Measurements from ENCODE around the gene RRBP1. TPM values are rescaled to one million over a fixed set of nuclear protein-coding genes. Genes with fewer than 3 reads are reported as not detected.

RRBP1 gene
- total RNA-seq, 2 donors from 2014 or later = 313 to 511 TPM

- intact Hi-C loops (cut with DNase I) = no loop called here
- Histone ChIP-seq H3K4me3 (no peak overlapping the region), H3K4me1 (peaks cover 89% of the 10 kb centered on the region), H3K27ac (peak overlapping the region in 3 of 4 donors; percentile 10 to 73 (median 15)), H3K27me3 (no peaks in the 10 kb centered on the region), H3K36me3 (replicated peaks in 1 of 2; ENCODE audit: insufficient read depth in 1 of 2, low read depth in 2 of 2) (peaks cover 0 to 3% of the 10 kb centered on the region in 2 donors), H3K9me3 (no peaks in the 10 kb centered on the region)
- DNase-seq (no peak), ATAC-seq (no peak)
- WGBS, 2 donors = 41 to 43% methylated on average over 3 of the region's 3 CpGs
- TF ChIP-seq, protein P1, sequence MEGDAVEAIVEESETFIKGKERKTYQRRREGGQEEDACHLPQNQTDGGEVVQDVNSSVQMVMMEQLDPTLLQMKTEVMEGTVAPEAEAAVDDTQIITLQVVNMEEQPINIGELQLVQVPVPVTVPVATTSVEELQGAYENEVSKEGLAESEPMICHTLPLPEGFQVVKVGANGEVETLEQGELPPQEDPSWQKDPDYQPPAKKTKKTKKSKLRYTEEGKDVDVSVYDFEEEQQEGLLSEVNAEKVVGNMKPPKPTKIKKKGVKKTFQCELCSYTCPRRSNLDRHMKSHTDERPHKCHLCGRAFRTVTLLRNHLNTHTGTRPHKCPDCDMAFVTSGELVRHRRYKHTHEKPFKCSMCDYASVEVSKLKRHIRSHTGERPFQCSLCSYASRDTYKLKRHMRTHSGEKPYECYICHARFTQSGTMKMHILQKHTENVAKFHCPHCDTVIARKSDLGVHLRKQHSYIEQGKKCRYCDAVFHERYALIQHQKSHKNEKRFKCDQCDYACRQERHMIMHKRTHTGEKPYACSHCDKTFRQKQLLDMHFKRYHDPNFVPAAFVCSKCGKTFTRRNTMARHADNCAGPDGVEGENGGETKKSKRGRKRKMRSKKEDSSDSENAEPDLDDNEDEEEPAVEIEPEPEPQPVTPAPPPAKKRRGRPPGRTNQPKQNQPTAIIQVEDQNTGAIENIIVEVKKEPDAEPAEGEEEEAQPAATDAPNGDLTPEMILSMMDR (IDR thresholded peaks at IDR 0.05) = no peak
- peak in 1 of 3 donors; percentile 4 for TF ChIP-seq POLR2A (IDR thresholded peaks at IDR 0.05)
Observed at GRCh38 chr20:17667445-17667844, 14.6 kb downstream of the RRBP1 start.

GRCh38 chr20:17666481-17666880, 15.6 kb downstream of the RRBP1 start:
- Histone ChIP-seq H3K27ac (peak overlapping the region in 2 of 4 donors; percentile 23 to 73), H3K4me3 (no peak overlapping the region), H3K27me3 (no peaks in the 10 kb centered on the region), H3K36me3 (replicated peaks in 1 of 2; ENCODE audit: insufficient read depth in 1 of 2, low read depth in 2 of 2) (peaks cover 0 to 3% of the 10 kb centered on the region in 2 donors), H3K4me1 (peaks cover 89% of the 10 kb centered on the region), H3K9me3 (no peaks in the 10 kb centered on the region)
- TF ChIP-seq, protein P1 (IDR thresholded peaks at IDR 0.05) = no peak
- no peak for TF ChIP-seq POLR2A (IDR thresholded peaks at IDR 0.05)
- peak; percentile 30 for ATAC-seq
- intact Hi-C loops (cut with DNase I) = no loop called here
- no peak for DNase-seq
- WGBS, 2 donors = 33 to 34% methylated on average over 2 of the region's 2 CpGs

GRCh38 chr20:17665756-17666155, 16.3 kb downstream of the RRBP1 start:
- Histone ChIP-seq H3K9me3 (no peaks in the 10 kb centered on the region), H3K27me3 (no peaks in the 10 kb centered on the region), H3K4me3 (no peak overlapping the region), H3K4me1 (peaks cover 92% of the 10 kb centered on the region), H3K27ac (peak overlapping the region in 3 of 4 donors; percentile 23 to 73 (median 60)), H3K36me3 (replicated peaks in 1 of 2; ENCODE audit: insufficient read depth in 1 of 2, low read depth in 2 of 2) (peaks cover 0 to 3% of the 10 kb centered on the region in 2 donors)
- no peak for DNase-seq
- WGBS, 2 donors = 37 to 43% methylated on average over 2 of the region's 2 CpGs
- TF ChIP-seq POLR2A (IDR thresholded peaks at IDR 0.05) = no peak
- TF ChIP-seq, protein P1 (IDR thresholded peaks at IDR 0.05) = no peak
- intact Hi-C loops (cut with DNase I) = no loop called here
- no peak for ATAC-seq

GRCh38 chr20:17664025-17664633, 17.9 kb downstream of the RRBP1 start:
- intact Hi-C loops (cut with DNase I) = no loop called here
- Histone ChIP-seq H3K27ac (peak overlapping the region; percentile 26 to 77 (median 66)), H3K4me3 (no peak overlapping the region), H3K27me3 (no peaks in the 10 kb centered on the region), H3K4me1 (peaks cover 92% of the 10 kb centered on the region), H3K36me3 (replicated peaks in 1 of 2; ENCODE audit: insufficient read depth in 1 of 2, low read depth in 2 of 2) (peaks cover 7 to 11% of the 10 kb centered on the region in 2 donors), H3K9me3 (no peaks in the 10 kb centered on the region)
- ATAC-seq (peak; percentile 26), DNase-seq (peak in 2 of 4 donors; percentile 33 to 65)
- no peak for TF ChIP-seq POLR2A (IDR thresholded peaks at IDR 0.05)
- TF ChIP-seq, protein P1 (IDR thresholded peaks at IDR 0.05) = no peak
- 36 to 37% methylated on average over 11 of the region's 11 CpGs for WGBS, 2 donors

- intact Hi-C loops (cut with DNase I) = no loop called here
- Histone ChIP-seq H3K27me3 (no peaks in the 10 kb centered on the region), H3K4me3 (no peak overlapping the region), H3K36me3 (replicated peaks in 1 of 2; ENCODE audit: insufficient read depth in 1 of 2, low read depth in 2 of 2) (peaks cover 7 to 12% of the 10 kb centered on the region in 2 donors), H3K4me1 (peaks cover 92% of the 10 kb centered on the region), H3K9me3 (no peaks in the 10 kb centered on the region), H3K27ac (peak overlapping the region; percentile 35 to 77 (median 66))
- ATAC-seq = no peak
- 33 to 46% methylated on average over 5 of the region's 5 CpGs for WGBS, 2 donors
- DNase-seq = peak in 2 of 4 donors; percentile 4 to 7
- no peak for TF ChIP-seq POLR2A (IDR thresholded peaks at IDR 0.05)
- TF ChIP-seq, protein P1 (IDR thresholded peaks at IDR 0.05) = no peak
Observed at GRCh38 chr20:17663486-17663885, 18.6 kb downstream of the RRBP1 start.

Measured in body of pancreas (tissue), 4 donors.